HepG2 (cell line): ENCODE data around the gene SERTAD2. TPM values are rescaled to one million over a fixed set of nuclear protein-coding genes. Genes with fewer than 3 reads are reported as not detected.

ENCODE experiments used
- CCDC6 ChIP-seq: sonication (generic); formaldehyde crosslinking; IDR thresholded peaks from 2 replicates; pipeline ENCODE4 v1.8.1; 2022; ENCODE audit warnings: mild to moderate bottlenecking, missing genetic modification reagents, moderate library complexity
- FOXP4 ChIP-seq: sonication (generic); formaldehyde crosslinking; IDR thresholded peaks from 2 replicates; pipeline ENCODE4 v1.4.0; 2020; ENCODE audit warnings: missing genetic modification reagents
- GATAD1 ChIP-seq: IDR thresholded peaks from 2 replicates; pipeline ENCODE4 v1.6.1; 2016; ENCODE audit warnings: missing genetic modification reagents, missing compliant biosample characterization
- JUN ChIP-seq: sonication (generic); formaldehyde crosslinking; IDR thresholded peaks from 2 replicates; pipeline ENCODE4 v1.4.0; 2020; ENCODE audit warnings: mild to moderate bottlenecking, missing genetic modification reagents
- PLSCR1 ChIP-seq: sonication (generic); formaldehyde crosslinking; IDR thresholded peaks from 2 replicates; pipeline ENCODE4 v1.5.0; 2020; ENCODE audit warnings: missing genetic modification reagents, mild to moderate bottlenecking, borderline replicate concordance
- PTBP1 ChIP-seq: fragments of 200-400 bp; formaldehyde crosslinking; IDR thresholded peaks from 2 replicates; pipeline ENCODE4 v1.6.1; 2018; ENCODE audit warnings: low read length, low read depth; ENCODE audit not compliant: poor library complexity, severe bottlenecking
- REXO4 ChIP-seq: sonication (generic); formaldehyde crosslinking; IDR thresholded peaks from 2 replicates; pipeline ENCODE4 v1.8.0; 2022; ENCODE audit warnings: missing genetic modification reagents, mild to moderate bottlenecking, borderline replicate concordance
- RFX1 ChIP-seq: fragments of 450-650 bp; IDR thresholded peaks from 2 replicates; pipeline ENCODE4 v1.6.1; 2017
- RFXANK ChIP-seq: IDR thresholded peaks from 2 replicates; pipeline ENCODE4 v1.6.1; 2016
- STAG1 ChIP-seq: sonication (generic); formaldehyde crosslinking; IDR thresholded peaks from 2 replicates; pipeline ENCODE4 v1.4.0; 2020; ENCODE audit warnings: missing genetic modification reagents
- YY1 ChIP-seq: IDR thresholded peaks from 2 replicates; pipeline ENCODE4 v1.6.1; 2011; ENCODE audit warnings: low read length, low read depth, moderate library complexity, mild to moderate bottlenecking; ENCODE audit not compliant: insufficient read depth, insufficient replicate concordance
- ZBTB10 ChIP-seq: sonication (generic); formaldehyde crosslinking; IDR thresholded peaks from 2 replicates; pipeline ENCODE4 v1.4.0; 2020; ENCODE audit warnings: missing genetic modification reagents, borderline replicate concordance
- ZNF563 ChIP-seq: sonication (generic); formaldehyde crosslinking; IDR thresholded peaks from 2 replicates; pipeline ENCODE4 v1.8.0; 2022; ENCODE audit warnings: mild to moderate bottlenecking, moderate library complexity, missing genetic modification reagents
- ZNF713 ChIP-seq: sonication (generic); formaldehyde crosslinking; IDR thresholded peaks from 2 replicates; pipeline ENCODE4 v1.4.0; 2020; ENCODE audit warnings: mild to moderate bottlenecking, missing genetic modification reagents
- ZSCAN21 ChIP-seq: sonication (generic); formaldehyde crosslinking; IDR thresholded peaks from 2 replicates; pipeline ENCODE4 v1.8.0; 2022; ENCODE audit warnings: mild to moderate bottlenecking, missing genetic modification reagents, moderate library complexity, borderline replicate concordance
- ZZZ3 ChIP-seq: sonication (generic); formaldehyde crosslinking; IDR thresholded peaks from 2 replicates; pipeline ENCODE4 v1.4.0; 2020; ENCODE audit warnings: missing genetic modification reagents, mild to moderate bottlenecking, borderline replicate concordance
- polyA plus RNA-seq, 8 experiments: library from polyadenylated mRNA; depleted of rRNA in 3 of 8; stranded (reverse) in 7 of 8; unstranded in 1 of 8; fragments of >200 nt; fragmentation: Illumina TruSeq in 4 of 8; extraction: Trizol in 4 of 8; gene quantifications; 2 replicates each; pipeline versions ENCODE4 v1.2.1 to v1.2.3, GENCODE V29; 2011 to 2016; ENCODE audit warnings: low read depth in 4 of 8, missing spikeins in 1 of 8, mixed read lengths in 1 of 8; ENCODE audit not compliant: insufficient read depth in 1 of 8
- total RNA-seq, 5 experiments: library from RNA; depleted of rRNA; stranded (reverse); fragments of >200 nt; fragmentation: Illumina TruSeq; extraction: Trizol; gene quantifications; 2 replicates each; pipeline ENCODE4 v1.2.3, GENCODE V29; 2016; ENCODE audit warnings: low read depth in 1 of 5
- TF ChIP-seq, protein P1 (sequence below): sonication (generic); formaldehyde crosslinking; conservative IDR thresholded peaks from 2 replicates; pipeline ENCODE4 v1.4.0; 2020; ENCODE audit warnings: missing genetic modification reagents
- TF ChIP-seq, protein P2 (sequence below): IDR thresholded peaks from 2 replicates; pipeline ENCODE4 v1.4.0; 2020; ENCODE audit warnings: mild to moderate bottlenecking, missing genetic modification reagents

Gene SERTAD2
- total and polyA plus RNA-seq, 2 of the 13 experiments (the other 11 are each of a cell fraction or from before 2014, with no cell fraction given) = 6.7 to 22.6 TPM

DNA sequence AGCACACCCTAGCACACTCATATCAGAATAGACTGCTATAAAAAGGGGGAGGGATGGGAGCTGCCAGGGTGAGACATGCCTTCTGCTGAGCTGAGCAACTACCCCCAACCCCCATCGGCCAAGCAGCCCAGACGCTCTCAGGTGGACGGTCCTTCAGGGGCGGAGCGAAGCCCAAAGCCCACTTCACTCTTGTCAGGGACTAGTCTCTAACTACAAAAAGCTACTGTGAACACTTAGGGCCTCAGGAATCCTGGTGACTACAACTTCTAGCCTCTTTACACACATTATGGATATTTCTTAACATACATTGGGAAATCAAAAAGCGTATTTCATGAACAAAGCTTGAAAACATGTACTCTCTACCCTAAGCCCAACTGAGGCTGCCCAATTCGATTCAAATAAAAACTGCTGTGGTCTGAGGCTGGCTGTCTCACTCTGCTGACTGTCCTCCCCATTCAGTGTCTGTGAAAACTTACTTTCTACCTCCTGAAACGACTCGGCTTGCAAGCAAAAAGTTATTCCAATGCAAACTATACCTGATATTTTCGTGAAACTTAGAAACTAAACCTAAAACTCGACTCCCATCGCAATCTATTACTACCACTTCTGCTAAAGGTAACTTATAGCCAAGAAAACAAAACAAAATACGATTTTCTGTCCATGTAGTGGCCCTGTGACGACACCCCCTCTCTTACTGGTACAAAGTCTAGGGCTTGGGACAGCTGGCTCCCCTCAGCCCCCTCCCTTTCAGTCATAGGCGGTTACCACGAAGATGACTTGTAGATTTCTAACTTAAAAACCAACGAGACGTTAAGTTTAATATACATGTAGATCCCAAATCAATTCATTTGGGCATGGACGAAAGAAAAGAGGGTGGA lies 1.2 kb downstream of the SERTAD2 start (continued):
- TF ChIP-seq ZBTB10 (CRISPR knock-in tag) (no peak), RFX1 (no peak), ZNF563 (no peak), CCDC6 (CRISPR knock-in tag) (no peak), RFXANK (CRISPR knock-in tag) (no peak), ZSCAN21 (no peak), JUN (CRISPR knock-in tag) (no peak), ZZZ3 (CRISPR knock-in tag) (no peak), ZNF713 (no peak), GATAD1 (CRISPR knock-in tag) (no peak; the same call in 1 of the 2 replicates), PTBP1 (no peak), YY1 (no peak), PLSCR1 (no peak), REXO4 (CRISPR knock-in tag) (no peak), FOXP4 (CRISPR knock-in tag) (no peak), STAG1 (CRISPR knock-in tag) (no peak)
- TF ChIP-seq, protein P1, sequence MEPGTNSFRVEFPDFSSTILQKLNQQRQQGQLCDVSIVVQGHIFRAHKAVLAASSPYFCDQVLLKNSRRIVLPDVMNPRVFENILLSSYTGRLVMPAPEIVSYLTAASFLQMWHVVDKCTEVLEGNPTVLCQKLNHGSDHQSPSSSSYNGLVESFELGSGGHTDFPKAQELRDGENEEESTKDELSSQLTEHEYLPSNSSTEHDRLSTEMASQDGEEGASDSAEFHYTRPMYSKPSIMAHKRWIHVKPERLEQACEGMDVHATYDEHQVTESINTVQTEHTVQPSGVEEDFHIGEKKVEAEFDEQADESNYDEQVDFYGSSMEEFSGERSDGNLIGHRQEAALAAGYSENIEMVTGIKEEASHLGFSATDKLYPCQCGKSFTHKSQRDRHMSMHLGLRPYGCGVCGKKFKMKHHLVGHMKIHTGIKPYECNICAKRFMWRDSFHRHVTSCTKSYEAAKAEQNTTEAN (CRISPR knock-in tag) = no peak; the same call in 1 of the 2 replicates
- TF ChIP-seq, protein P2, sequence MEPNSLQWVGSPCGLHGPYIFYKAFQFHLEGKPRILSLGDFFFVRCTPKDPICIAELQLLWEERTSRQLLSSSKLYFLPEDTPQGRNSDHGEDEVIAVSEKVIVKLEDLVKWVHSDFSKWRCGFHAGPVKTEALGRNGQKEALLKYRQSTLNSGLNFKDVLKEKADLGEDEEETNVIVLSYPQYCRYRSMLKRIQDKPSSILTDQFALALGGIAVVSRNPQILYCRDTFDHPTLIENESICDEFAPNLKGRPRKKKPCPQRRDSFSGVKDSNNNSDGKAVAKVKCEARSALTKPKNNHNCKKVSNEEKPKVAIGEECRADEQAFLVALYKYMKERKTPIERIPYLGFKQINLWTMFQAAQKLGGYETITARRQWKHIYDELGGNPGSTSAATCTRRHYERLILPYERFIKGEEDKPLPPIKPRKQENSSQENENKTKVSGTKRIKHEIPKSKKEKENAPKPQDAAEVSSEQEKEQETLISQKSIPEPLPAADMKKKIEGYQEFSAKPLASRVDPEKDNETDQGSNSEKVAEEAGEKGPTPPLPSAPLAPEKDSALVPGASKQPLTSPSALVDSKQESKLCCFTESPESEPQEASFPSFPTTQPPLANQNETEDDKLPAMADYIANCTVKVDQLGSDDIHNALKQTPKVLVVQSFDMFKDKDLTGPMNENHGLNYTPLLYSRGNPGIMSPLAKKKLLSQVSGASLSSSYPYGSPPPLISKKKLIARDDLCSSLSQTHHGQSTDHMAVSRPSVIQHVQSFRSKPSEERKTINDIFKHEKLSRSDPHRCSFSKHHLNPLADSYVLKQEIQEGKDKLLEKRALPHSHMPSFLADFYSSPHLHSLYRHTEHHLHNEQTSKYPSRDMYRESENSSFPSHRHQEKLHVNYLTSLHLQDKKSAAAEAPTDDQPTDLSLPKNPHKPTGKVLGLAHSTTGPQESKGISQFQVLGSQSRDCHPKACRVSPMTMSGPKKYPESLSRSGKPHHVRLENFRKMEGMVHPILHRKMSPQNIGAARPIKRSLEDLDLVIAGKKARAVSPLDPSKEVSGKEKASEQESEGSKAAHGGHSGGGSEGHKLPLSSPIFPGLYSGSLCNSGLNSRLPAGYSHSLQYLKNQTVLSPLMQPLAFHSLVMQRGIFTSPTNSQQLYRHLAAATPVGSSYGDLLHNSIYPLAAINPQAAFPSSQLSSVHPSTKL (CRISPR knock-in tag) = peak; percentile 53
